Glutamatergic neuron (in vitro differentiated cells): ENCODE measurements around the gene CLMN. TPM values are rescaled to one million over a fixed set of nuclear protein-coding genes. Genes with fewer than 3 reads are reported as not detected.

Experiments used
- DNase-seq: peaks from one replicate; pipeline ENCODE4 v3.0.0; 2022
- H3K27ac Mint-ChIP-seq: one replicate; pipeline ENCODE4 v1.8.0; 2020; ENCODE audit warnings: mild to moderate bottlenecking, mixed read lengths, inconsistent platforms; ENCODE audit not compliant: unreplicated experiment
- H3K27me3 Mint-ChIP-seq: one replicate; pipeline ENCODE4 v1.8.0; 2020; ENCODE audit warnings: mild to moderate bottlenecking, moderate library complexity, mixed read lengths, inconsistent platforms; ENCODE audit not compliant: unreplicated experiment
- H3K36me3 Mint-ChIP-seq: one replicate; pipeline ENCODE4 v1.8.0; 2020; ENCODE audit warnings: mild to moderate bottlenecking, mixed read lengths, inconsistent platforms; ENCODE audit not compliant: unreplicated experiment
- H3K4me1 Mint-ChIP-seq: one replicate; pipeline ENCODE4 v1.8.0; 2020; ENCODE audit warnings: mild to moderate bottlenecking, low read depth, mixed read lengths, inconsistent platforms; ENCODE audit not compliant: unreplicated experiment
- H3K4me3 Mint-ChIP-seq: one replicate; pipeline ENCODE4 v1.8.0; 2020; ENCODE audit warnings: mild to moderate bottlenecking, mixed read lengths, inconsistent platforms; ENCODE audit not compliant: unreplicated experiment
- H3K9me3 Mint-ChIP-seq: one replicate; pipeline ENCODE4 v1.8.0; 2020; ENCODE audit warnings: mild to moderate bottlenecking, moderate library complexity, mixed read lengths, inconsistent platforms; ENCODE audit not compliant: unreplicated experiment
- CTCF ChIP-seq: fragments of 200-600 bp; sonication (generic); IDR thresholded peaks from one replicate; pipeline ENCODE4 v1.5.0; 2021; ENCODE audit not compliant: partially characterized antibody, unreplicated experiment
- total RNA-seq: library from RNA; stranded (reverse); fragmentation: NEBNext Ultra II Directional; extraction: Animal tissue kit (Norgen Biotek cat#: 25700); gene quantifications from one replicate; pipeline ENCODE4 v1.2.1, GENCODE V29; 2021; ENCODE audit not compliant: unreplicated experiment

Gene CLMN
- total RNA-seq, 1 donor from 2014 or later: 17.6 TPM

GRCh38 chr14:95328729-95329503, 9.2 kb upstream of the CLMN start:
- Mint-ChIP-seq H3K27me3 (peaks cover 6% of the 10 kb centered on the region), H3K4me3 (no peak overlapping the region), H3K36me3 (no peaks in the 10 kb centered on the region), H3K27ac (no peak overlapping the region), H3K4me1 (peaks cover 7% of the 10 kb centered on the region), H3K9me3 (peaks cover 5% of the 10 kb centered on the region)
- DNase-seq: no peak
- no peak for TF ChIP-seq CTCF

DNA sequence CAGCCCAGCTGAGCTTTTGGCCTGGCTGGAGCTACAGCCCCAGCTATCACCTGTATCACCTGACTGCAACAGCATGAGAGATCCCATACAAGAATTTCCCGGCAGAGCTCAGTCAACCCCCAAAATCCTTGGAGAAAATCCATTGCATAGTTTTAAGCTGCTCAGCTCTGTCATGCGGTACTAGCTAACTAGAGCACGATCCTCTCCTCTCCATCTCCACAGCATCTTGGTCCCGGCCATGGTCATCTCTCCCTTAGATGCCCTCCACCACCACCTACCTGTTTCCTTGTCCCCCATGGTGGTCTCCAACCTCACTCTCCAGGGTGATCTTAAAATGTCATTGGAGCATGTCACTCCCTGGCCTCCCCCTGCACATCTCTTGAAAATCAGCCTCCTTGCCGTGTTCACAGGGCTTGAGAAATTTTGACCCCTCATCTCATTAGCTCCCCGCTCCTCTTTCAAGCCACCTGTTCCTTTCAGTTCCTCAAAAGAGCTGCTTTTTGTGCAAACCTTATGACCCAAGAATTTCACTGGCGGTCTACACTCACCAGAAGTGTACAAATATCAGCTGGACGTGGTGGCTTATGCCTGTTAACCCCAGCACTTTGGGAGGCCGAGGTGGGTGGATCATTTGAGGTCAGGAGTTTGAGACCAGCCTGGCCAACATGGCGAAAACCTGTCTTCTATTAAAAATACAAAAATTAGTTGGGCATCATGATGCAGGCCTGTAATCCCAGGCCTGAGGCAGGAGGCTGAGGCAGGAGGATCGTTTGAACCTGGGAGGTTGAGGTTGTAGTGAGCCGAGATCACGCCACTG, 8.1 kb upstream of the CLMN start:
- no peak overlapping the region for H3K4me3 Mint-ChIP-seq
- peaks cover 7% of the 10 kb centered on the region for H3K4me1 Mint-ChIP-seq
- TF ChIP-seq CTCF: no peak
- peaks cover 5% of the 10 kb centered on the region for H3K9me3 Mint-ChIP-seq
- H3K27ac Mint-ChIP-seq: no peak overlapping the region
- peaks cover 5% of the 10 kb centered on the region for H3K27me3 Mint-ChIP-seq
- no peaks in the 10 kb centered on the region for H3K36me3 Mint-ChIP-seq
- DNase-seq: no peak

GRCh38 chr14:95326987-95327386, 7.3 kb upstream of the CLMN start:
- H3K27ac Mint-ChIP-seq: no peak overlapping the region
- no peak for TF ChIP-seq CTCF
- H3K36me3 Mint-ChIP-seq: no peaks in the 10 kb centered on the region
- H3K9me3 Mint-ChIP-seq: peaks cover 2% of the 10 kb centered on the region
- H3K4me3 Mint-ChIP-seq: no peak overlapping the region
- DNase-seq: no peak
- peaks cover 7% of the 10 kb centered on the region for H3K4me1 Mint-ChIP-seq
- peaks cover 3% of the 10 kb centered on the region for H3K27me3 Mint-ChIP-seq

DNA sequence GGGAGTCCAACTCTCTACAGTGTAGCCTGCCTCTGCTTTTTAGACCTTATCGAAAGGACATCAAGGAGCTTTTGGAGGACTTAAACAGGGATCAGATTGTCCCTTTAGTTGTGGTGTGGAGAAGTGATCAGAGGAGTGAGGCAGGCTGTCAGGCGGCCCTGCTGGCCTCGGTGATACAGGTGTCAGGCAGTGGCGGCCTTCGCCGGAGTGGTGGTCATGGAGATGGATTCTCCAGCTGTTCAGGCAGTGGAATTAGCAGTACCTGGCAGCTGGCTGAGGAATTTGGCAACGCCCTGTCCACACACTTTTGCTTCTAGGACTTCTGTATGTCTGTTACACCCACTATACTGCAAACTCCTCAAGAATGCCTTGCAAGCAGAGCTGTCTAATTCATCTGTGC, 4.2 kb upstream of the CLMN start:
- Mint-ChIP-seq H3K27ac (no peak overlapping the region), H3K36me3 (no peaks in the 10 kb centered on the region), H3K27me3 (peaks cover 3% of the 10 kb centered on the region), H3K9me3 (peaks cover 2% of the 10 kb centered on the region), H3K4me3 (no peak overlapping the region), H3K4me1 (peaks cover 7% of the 10 kb centered on the region)
- no peak for DNase-seq
- no peak for TF ChIP-seq CTCF

- H3K27me3 Mint-ChIP-seq: peaks cover 4% of the 10 kb centered on the region
- peaks cover 1% of the 10 kb centered on the region for H3K4me1 Mint-ChIP-seq
- no peak overlapping the region for H3K4me3 Mint-ChIP-seq
- H3K36me3 Mint-ChIP-seq: no peaks in the 10 kb centered on the region
- DNase-seq: no peak
- peaks cover 2% of the 10 kb centered on the region for H3K9me3 Mint-ChIP-seq
- H3K27ac Mint-ChIP-seq: no peak overlapping the region
- no peak for TF ChIP-seq CTCF
These were observed 3.7 kb upstream of the CLMN start for GRCh38 chr14:95323361-95323760.
